NCI-H1417 treated with DMSO at 0.1 percent for 48 hours (cell line): Measurements from ENCODE around the gene APEX1.
"Not testable (repeated sequence)": the region's sequence is repeated elsewhere in the genome, so short reads cannot be mapped to it uniquely, and the experiment has no call there.

Source experiments
- DNase-seq: peaks from one replicate; lab custom pipeline; 2025; lab: John Stamatoyannopoulos, UW

APEX1 gene

GRCh38 chr14:20435582-20436362 lies 19.3 kb upstream of the APEX1 start, which contains the start of gene KLHL33:
Gene KLHL33 (minus strand): TSS chr14:20436166. CDS start chr14:20435811, 355 bp downstream.
- DNase-seq: no peak

GRCh38 chr14:20436363-20436755 lies 18.7 kb upstream of the APEX1 start:
- DNase-seq: no peak

- DNase-seq: no peak
Measured at GRCh38 chr14:20438664-20439063, 16.4 kb upstream of the APEX1 start.

- DNase-seq: no peak
Measured at GRCh38 chr14:20440465-20440864, 14.6 kb upstream of the APEX1 start.

GRCh38 chr14:20440882-20441281 lies 14.1 kb upstream of the APEX1 start:
- DNase-seq: no peak

GRCh38 chr14:20441461-20441860 lies 13.6 kb upstream of the APEX1 start:
- no peak for DNase-seq

GRCh38 chr14:20443650-20444049 lies 11.4 kb upstream of the APEX1 start:
- not testable (repeated sequence) for DNase-seq

GRCh38 chr14:20446889-20447288 lies 8.1 kb upstream of the APEX1 start:
- DNase-seq: no peak

GRCh38 chr14:20452831-20453230 lies 2.2 kb upstream of the APEX1 start:
- DNase-seq: not testable (repeated sequence)

- DNase-seq: no peak
Measured at GRCh38 chr14:20455355-20456300, 602 bp downstream of the APEX1 start.

GRCh38 chr14:20456971-20457370 lies 1.9 kb downstream of the APEX1 start:
- no peak for DNase-seq

GRCh38 chr14:20458031-20458789 lies 3.2 kb downstream of the APEX1 start:
- DNase-seq: no peak

- DNase-seq: no peak
Measured at GRCh38 chr14:20460458-20461224, 5.6 kb downstream of the APEX1 start.

GRCh38 chr14:20461225-20462141 lies 6.5 kb downstream of the APEX1 start, which contains the start of gene PIP4P1:
Gene PIP4P1 (minus strand): TSS chr14:20461434. CDS start chr14:20461325, 109 bp downstream.
- DNase-seq: peak; percentile 100

GRCh38 chr14:20468764-20469241 lies 13.8 kb downstream of the APEX1 start:
- DNase-seq: peak; percentile 49

GRCh38 chr14:20469242-20469889 lies 14.3 kb downstream of the APEX1 start, which contains the start of gene PNP:
Gene PNP (plus strand): TSS chr14:20469406. CDS start chr14:20469525, 119 bp downstream.
- peak; percentile 77 for DNase-seq

- DNase-seq: no peak
Measured at GRCh38 chr14:20469890-20470602, 15.0 kb downstream of the APEX1 start.

GRCh38 chr14:20470603-20470901 lies 15.5 kb downstream of the APEX1 start:
- no peak for DNase-seq
